HCT116 (cell line): ENCODE data around the gene ATG101. TPM values are rescaled to one million over a fixed set of nuclear protein-coding genes. Genes with fewer than 3 reads are reported as not detected.

Experiments used
- ATAC-seq: fragments of 200-7000 bp; cut with Tn5 transposase; 2 replicates; pipeline ENCODE4 v1.9.1; 2020; ENCODE audit warnings: mild to moderate bottlenecking, moderate library complexity
- Bru-seq: library from RNA; stranded (reverse); fragments of 400-500 nt; gene quantifications from one replicate; lab custom pipeline; 2021; lab: Mats Ljungman, UMichigan
- BruChase-seq, 2 experiments: library from RNA; stranded (reverse); fragments of 400-500 nt; gene quantifications; one replicate each; lab custom pipeline; 2021; lab: Mats Ljungman, UMichigan
- BruUV-seq: library from RNA; stranded (reverse); fragments of 400-500 nt; replicated peaks from 2 replicates; lab custom pipeline; 2021; lab: Mats Ljungman, UMichigan
- CTCF ChIA-PET: fragments of 300-600 bp; sonication (Branson Sonifier 250); formaldehyde crosslinking; loops from one replicate; lab custom pipeline; 2021; ENCODE audit warnings: antibody characterized with exemption; lab: Charles Lee
- POLR2A ChIA-PET: fragments of 300-600, 350-600 bp; sonication (Branson Sonifier 250); formaldehyde crosslinking; loops from one replicate; lab custom pipeline; 2021; ENCODE audit warnings: antibody characterized with exemption; lab: Charles Lee
- RAD21 ChIA-PET, 2 experiments: fragments of 300-600 bp; sonication (Branson Sonifier 250); formaldehyde crosslinking; loops; one replicate each; lab custom pipeline; 2023; ENCODE audit warnings: low total read pairs in 2 of 2; ENCODE audit not compliant: uncharacterized antibody in 2 of 2, unreplicated experiment in 2 of 2, low non-redundant PET in 1 of 2; lab: Charles Lee
- DNase-seq: peaks from one replicate; pipeline ENCODE4 v3.0.0-alpha.2; 2010; ENCODE audit warnings: low read depth, low spot score
- H2AFZ ChIP-seq: fragments of 200-600 bp; shearing (Covaris generic), sonication (generic); 2 replicates; pipeline ENCODE4 v1.6.1; 2017; ENCODE audit warnings: low read depth, mixed run types, mixed read lengths, antibody characterized with exemption, low read length; ENCODE audit not compliant: poor library complexity, severe bottlenecking
- H3K27ac ChIP-seq: 2 replicates; pipeline ENCODE4 v1.5.1; 2012; ENCODE audit warnings: low read depth, low read length
- H3K27me3 ChIP-seq: fragments of 200-600 bp; sonication (generic); 2 replicates; pipeline ENCODE4 v1.6.1; 2016; ENCODE audit warnings: mixed run types, low read length, mixed read lengths; ENCODE audit not compliant: insufficient read depth
- H3K36me3 ChIP-seq, 2 experiments: fragments of 200-500 bp in 1 of 2; fragments of 200-600 bp in 1 of 2; sonication (Bioruptor generic) in 1 of 2; sonication (generic) in 1 of 2; 2 replicates each; pipeline versions ENCODE4 v1.5.1 to v1.6.1; 2014 to 2016; ENCODE audit warnings: low read length in 2 of 2, inconsistent platforms in 1 of 2, mixed read lengths in 1 of 2, mixed run types in 1 of 2; ENCODE audit not compliant: insufficient read depth in 2 of 2, control insufficient read depth in 1 of 2
- H3K4me1 ChIP-seq, 2 experiments: fragments of 200-600 bp in 1 of 2; sonication (generic) in 1 of 2; 2 replicates each; pipeline versions ENCODE4 v1.5.1 to v1.6.1; 2012 to 2017; ENCODE audit warnings: low read length in 2 of 2, inconsistent platforms in 1 of 2, mild to moderate bottlenecking in 1 of 2, mixed read lengths in 1 of 2, mixed run types in 1 of 2, moderate library complexity in 1 of 2; ENCODE audit not compliant: insufficient read depth in 2 of 2, control insufficient read depth in 1 of 2
- H3K4me2 ChIP-seq: fragments of 200-600 bp; sonication (generic); 2 replicates; pipeline ENCODE4 v1.6.1; 2017; ENCODE audit warnings: mixed run types, low read length, mixed read lengths
- H3K4me3 ChIP-seq, 2 experiments: fragments of 200-600 bp in 1 of 2; sonication (generic) in 1 of 2; replicated peaks in 1 of 2; 2 replicates each; pipeline ENCODE4 v1.5.1; 2011 to 2016; ENCODE audit warnings: low read length in 2 of 2, control low read depth in 1 of 2, low read depth in 1 of 2, mild to moderate bottlenecking in 1 of 2, mixed read lengths in 1 of 2, mixed run types in 1 of 2
- H3K79me2 ChIP-seq: fragments of 200-600 bp; sonication (generic); 2 replicates; pipeline ENCODE4 v1.6.1; 2017; ENCODE audit warnings: mild to moderate bottlenecking, mixed run types, low read length, moderate library complexity, mixed read lengths; ENCODE audit not compliant: insufficient read depth
- H3K9ac ChIP-seq: fragments of 200-600 bp; sonication (generic); 2 replicates; pipeline ENCODE4 v1.6.1; 2016; ENCODE audit warnings: low read length, mixed read lengths
- H3K9me2 ChIP-seq: fragments of 200-600 bp; sonication (generic), shearing (Covaris generic); 2 replicates; pipeline ENCODE4 v1.6.1; 2017; ENCODE audit warnings: mixed run types, mild to moderate bottlenecking, moderate library complexity; ENCODE audit not compliant: insufficient read depth
- H3K9me3 ChIP-seq, 2 experiments: fragments of 200-500 bp in 1 of 2; fragments of 200-600 bp in 1 of 2; sonication (Bioruptor generic) in 1 of 2; sonication (generic) in 1 of 2; 2 replicates each; pipeline ENCODE4 v1.6.1; 2014 to 2017; ENCODE audit warnings: low read length in 2 of 2, mixed read lengths in 2 of 2, inconsistent platforms in 1 of 2, low read depth in 1 of 2, mild to moderate bottlenecking in 1 of 2, mixed run types in 1 of 2, moderate library complexity in 1 of 2; ENCODE audit not compliant: control insufficient read depth in 1 of 2, insufficient read depth in 1 of 2
- H4K20me1 ChIP-seq: fragments of 200-600 bp; sonication (generic), shearing (Covaris generic); 2 replicates; pipeline ENCODE4 v1.6.1; 2017; ENCODE audit warnings: mixed run types, mild to moderate bottlenecking, moderate library complexity; ENCODE audit not compliant: insufficient read depth
- ATF3 ChIP-seq: IDR thresholded peaks from 2 replicates; pipeline ENCODE4 v1.6.1; 2012
- CTCF ChIP-seq, 3 experiments: fragments of 200-600 bp in 1 of 3; sonication (generic) in 1 of 3; IDR thresholded peaks in 2 of 3; conservative IDR thresholded peaks in 1 of 3; 2 replicates each; pipeline ENCODE4 v1.5.1; 2012 to 2017; ENCODE audit warnings: low read depth in 2 of 3, low read length in 2 of 3, antibody characterized with exemption in 1 of 3, borderline replicate concordance in 1 of 3, control low read depth in 1 of 3, mild to moderate bottlenecking in 1 of 3, mixed read lengths in 1 of 3, mixed run types in 1 of 3, moderate library complexity in 1 of 3; ENCODE audit not compliant: insufficient read depth in 1 of 3
- EGR1 ChIP-seq: IDR thresholded peaks from 2 replicates; pipeline ENCODE4 v1.6.1; 2012; ENCODE audit warnings: low read depth
- ELF1 ChIP-seq: IDR thresholded peaks from 2 replicates; pipeline ENCODE4 v1.6.1; 2012; ENCODE audit warnings: low read depth, borderline replicate concordance
- EZH2 ChIP-seq: fragments of 200-600 bp; sonication (generic); IDR thresholded peaks from 2 replicates; pipeline ENCODE4 v1.6.1; 2017; ENCODE audit warnings: antibody characterized with exemption, mixed run types
- JUND ChIP-seq: IDR thresholded peaks from 2 replicates; pipeline ENCODE4 v1.6.1; 2012
- RAD21 ChIP-seq: IDR thresholded peaks from 2 replicates; pipeline ENCODE4 v1.6.1; 2012; ENCODE audit warnings: low read depth, mild to moderate bottlenecking
- REST ChIP-seq: IDR thresholded peaks from 2 replicates; pipeline ENCODE4 v1.6.1; 2012; ENCODE audit warnings: low read depth
- SP1 ChIP-seq: IDR thresholded peaks from 2 replicates; pipeline ENCODE4 v1.6.1; 2012; ENCODE audit warnings: low read depth
- SRF ChIP-seq: IDR thresholded peaks from 2 replicates; pipeline ENCODE4 v1.6.1; 2012; ENCODE audit warnings: low read depth
- TCF7L2 ChIP-seq: IDR thresholded peaks from 2 replicates; pipeline ENCODE4 v1.7.0; 2011; ENCODE audit warnings: borderline replicate concordance, inconsistent platforms; ENCODE audit not compliant: insufficient read depth, insufficient read length; ENCODE audit errors: extremely low read depth
- YY1 ChIP-seq: IDR thresholded peaks from 2 replicates; pipeline ENCODE4 v1.6.1; 2011; ENCODE audit warnings: low read length, low read depth, moderate library complexity, mild to moderate bottlenecking; ENCODE audit not compliant: insufficient replicate concordance; ENCODE audit errors: extremely low read depth
- ZNF274 ChIP-seq: fragments of 200-500 bp; sonication (Bioruptor generic); IDR thresholded peaks from 2 replicates; pipeline ENCODE4 v1.6.1; 2014; ENCODE audit warnings: mild to moderate bottlenecking, low read depth, low read length, inconsistent platforms
- intact Hi-C: fragments of 100-400 bp; cut with micrococcal nuclease; formaldehyde crosslinking; loops from 2 replicates; pipeline ENCODE4 v1.10.0; 2022
- long read RNA-seq: library from polyadenylated mRNA; unstranded; transcript quantifications from one replicate; pipeline ENCODE4 v2.0.0, GENCODE V29; 2021; ENCODE audit not compliant: unreplicated experiment
- polyA plus RNA-seq: library from polyadenylated mRNA; unstranded; fragments of >200 nt; gene quantifications from 2 replicates; pipeline ENCODE4 v1.2.1, GENCODE V29; 2012; ENCODE audit warnings: missing spikeins
- total RNA-seq: library from RNA; stranded (reverse); gene quantifications from one replicate; pipeline ENCODE4 v1.2.1, GENCODE V29; 2021; ENCODE audit not compliant: unreplicated experiment
- TF ChIP-seq, protein P1 (sequence below): IDR thresholded peaks from 2 replicates; pipeline ENCODE4 v1.6.1; 2011; ENCODE audit warnings: mild to moderate bottlenecking, low read length, moderate library complexity; ENCODE audit not compliant: insufficient replicate concordance; ENCODE audit errors: extremely low read depth

ATG101 gene
- total RNA-seq = 49.2 TPM
- 69.2 and 101 TPM in 2 replicates for polyA plus RNA-seq
- percentile 87 among the genes with signal in this experiment for Bru-seq, nascent RNA
- BruChase-seq, experiment 1, labeled RNA remaining after a 6-hour chase = percentile 81 among the genes with signal in this experiment
- BruChase-seq, experiment 2, labeled RNA remaining after a 2-hour chase = percentile 90 among the genes with signal in this experiment
- long read RNA-seq, transcript ATG101-201 (4 exons, 1,439 nt) = major isoform, 77 of 103 reads
- long read RNA-seq, transcript ATG101-207 (4 exons, 846 nt) = minor isoform, 9 of 103 reads
- long read RNA-seq, partial matches to known transcripts = 11 of 103 reads
- long read RNA-seq, other reads (novel, unspliced or antisense) = 5 of 103 reads

- Histone ChIP-seq H3K9ac (peak within 1 kb of the TSS; percentile 98), H3K79me2 (peaks cover 48% of the 10 kb centered on the region), H2AFZ (peak within 1 kb of the TSS; percentile 47), H3K4me1 (peaks cover 7 to 23% of the 10 kb centered on the region in 2 experiments), H3K27me3 (no peaks in the 10 kb centered on the region), H3K36me3 (peaks cover 15 to 21% of the 10 kb centered on the region in 2 experiments; a peak in 3 of 4 replicates), H3K4me3 (peak within 1 kb of the TSS; percentile 91 to 99), H3K4me2 (peak within 1 kb of the TSS; percentile 96), H3K9me2 (no peaks in the 10 kb centered on the region), H4K20me1 (no peaks in the 10 kb centered on the region), H3K27ac (peak within 1 kb of the TSS; percentile 86), H3K9me3 (no peaks in the 10 kb centered on the region)
- intact Hi-C loops = loop anchor here (1.0 kb wide), 2 partner anchors 19 to 44 kb away; no protein-coding TSS in a partner anchor
- DNase-seq = peak; percentile 94
- peak; percentile 95 for ATAC-seq
- POLR2A ChIA-PET = interaction anchor here (0.9 to 3.3 kb wide), 6 partner anchors 9 to 44 kb away, joined by 3 to 18 read pairs (median 6); partner anchors contain the start of gene NR4A1
- CTCF ChIA-PET = interaction anchor here (0.9 to 4.4 kb wide), 10 partner anchors 9 to 55 kb away, joined by 3 to 70 read pairs (median 4); partner anchors contain the start of gene NR4A1
- no TSS peak for BruUV-seq
- RAD21 ChIA-PET = interaction anchor here (0.6 to 3.0 kb wide), 3 partner anchors 44 to 54 kb away, joined by 4 to 13 read pairs (median 5); no protein-coding TSS in a partner anchor
- TF ChIP-seq ZNF274 = no peak
- no peak for TF ChIP-seq RAD21
- TF ChIP-seq JUND = peak; percentile 85
- TF ChIP-seq EZH2 = no peak
- TF ChIP-seq ELF1 = no peak; the same call in 1 of the 2 replicates
- TF ChIP-seq TCF7L2 = peak; percentile 68
- TF ChIP-seq SRF = peak; percentile 9; the same call in 1 of the 2 replicates
- TF ChIP-seq SP1 = peak; percentile 93
- peak; percentile 97 for TF ChIP-seq EGR1
- TF ChIP-seq, protein P1, sequence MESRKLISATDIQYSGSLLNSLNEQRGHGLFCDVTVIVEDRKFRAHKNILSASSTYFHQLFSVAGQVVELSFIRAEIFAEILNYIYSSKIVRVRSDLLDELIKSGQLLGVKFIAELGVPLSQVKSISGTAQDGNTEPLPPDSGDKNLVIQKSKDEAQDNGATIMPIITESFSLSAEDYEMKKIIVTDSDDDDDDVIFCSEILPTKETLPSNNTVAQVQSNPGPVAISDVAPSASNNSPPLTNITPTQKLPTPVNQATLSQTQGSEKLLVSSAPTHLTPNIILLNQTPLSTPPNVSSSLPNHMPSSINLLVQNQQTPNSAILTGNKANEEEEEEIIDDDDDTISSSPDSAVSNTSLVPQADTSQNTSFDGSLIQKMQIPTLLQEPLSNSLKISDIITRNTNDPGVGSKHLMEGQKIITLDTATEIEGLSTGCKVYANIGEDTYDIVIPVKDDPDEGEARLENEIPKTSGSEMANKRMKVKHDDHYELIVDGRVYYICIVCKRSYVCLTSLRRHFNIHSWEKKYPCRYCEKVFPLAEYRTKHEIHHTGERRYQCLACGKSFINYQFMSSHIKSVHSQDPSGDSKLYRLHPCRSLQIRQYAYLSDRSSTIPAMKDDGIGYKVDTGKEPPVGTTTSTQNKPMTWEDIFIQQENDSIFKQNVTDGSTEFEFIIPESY = no peak
- TF ChIP-seq CTCF (IDR thresholded peaks at IDR 0.05 in 2 of 3, conservative IDR thresholded peaks at IDR 0.05 in 1 of 3; ENCODE audit: borderline replicate concordance in 1 of 3, insufficient read depth in 1 of 3, low read depth in 2 of 3, low read length in 2 of 3) = peak; percentile 68 to 78 (median 78)
- TF ChIP-seq YY1 = peak; percentile 74
- TF ChIP-seq REST = no peak
- TF ChIP-seq ATF3 = no peak
Observed at GRCh38 chr12:52069327-52070184, at the start of gene ATG101. TSS of gene ATG101 (plus strand) at chr12:52069978. CDS start at chr12:52073651, 3,673 bp downstream.
